HG02763 (cell line): ENCODE results near the gene CABP1.
A peak's percentile ranks its signal among the peaks of the same experiment; 100 is the strongest.
"Not testable (repeated sequence)": the region's sequence is repeated elsewhere in the genome, so short reads cannot be mapped to it uniquely, and the experiment has no call there.

Experiments used
- ATAC-seq: cut with Tn5 transposase; IDR thresholded peaks from one replicate; pipeline ENCODE4 v1.9.1; 2021; ENCODE audit warnings: mild to moderate bottlenecking, moderate library complexity; ENCODE audit not compliant: unreplicated experiment

CABP1 gene

GRCh38 chr12:120639771-120640721 is at the start of gene CABP1:
Gene CABP1 (plus strand): TSS chr12:120640626. CDS start chr12:120640686, 60 bp downstream.
- peak; percentile 57 for ATAC-seq

GRCh38 chr12:120590741-120591407 is 49.6 kb upstream of the CABP1 start:
- no peak for ATAC-seq

GRCh38 chr12:120592121-120593049 is 48.0 kb upstream of the CABP1 start:
- no peak for ATAC-seq

GRCh38 chr12:120596901-120597300 is 43.5 kb upstream of the CABP1 start:
- ATAC-seq = no peak

DNA sequence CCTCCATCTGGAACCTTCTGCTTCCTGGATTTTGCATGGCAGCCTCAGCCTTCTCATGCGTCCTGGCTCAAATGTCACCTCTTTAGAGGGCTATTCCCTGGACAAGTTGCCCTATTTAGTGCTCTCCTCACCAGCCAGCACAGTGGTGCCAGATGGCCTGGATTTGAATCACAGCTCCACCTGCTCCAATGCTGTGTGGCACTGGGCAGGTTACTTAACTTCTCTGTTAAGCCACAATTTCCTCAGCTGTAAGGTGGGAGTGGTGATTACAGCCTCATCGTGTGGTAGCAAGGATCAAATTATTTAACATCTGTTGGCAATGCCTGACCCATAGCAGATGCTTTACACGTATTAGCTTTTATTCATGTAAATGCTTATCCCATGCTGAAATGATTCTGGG is 42.6 kb upstream of the CABP1 start:
- no peak for ATAC-seq

- ATAC-seq = no peak
Observed at GRCh38 chr12:120598674-120599463, 41.6 kb upstream of the CABP1 start.

- ATAC-seq = no peak
Observed at GRCh38 chr12:120599672-120600552, 40.5 kb upstream of the CABP1 start.

- not testable (repeated sequence) for ATAC-seq
Observed at GRCh38 chr12:120602416-120602815, 38.0 kb upstream of the CABP1 start.

- no peak for ATAC-seq
Observed at GRCh38 chr12:120610560-120610959, 29.9 kb upstream of the CABP1 start.

DNA sequence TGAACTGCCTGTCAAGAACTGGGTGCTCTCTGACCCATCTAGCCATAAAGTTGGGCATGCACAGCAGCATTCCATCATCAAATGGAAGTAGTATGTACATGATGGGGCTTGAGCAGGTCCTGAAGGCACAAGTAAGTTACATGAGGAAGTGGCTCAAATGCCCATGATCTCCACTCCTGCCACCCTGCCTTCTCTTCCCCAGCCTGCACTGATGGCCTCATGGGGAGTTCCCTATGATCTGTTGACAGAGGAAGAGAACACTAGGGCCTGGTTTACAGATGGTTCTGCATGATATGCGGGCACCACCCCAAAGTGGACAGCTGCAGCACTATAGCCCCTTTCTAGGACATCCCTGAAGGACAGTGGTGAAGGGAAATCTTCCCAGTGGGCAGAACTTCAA is 28.9 kb upstream of the CABP1 start:
- not testable (repeated sequence) for ATAC-seq

- ATAC-seq = no peak
Observed at GRCh38 chr12:120614848-120615247, 25.6 kb upstream of the CABP1 start.

GRCh38 chr12:120617193-120617592 is 23.2 kb upstream of the CABP1 start:
- ATAC-seq = not testable (repeated sequence)

DNA sequence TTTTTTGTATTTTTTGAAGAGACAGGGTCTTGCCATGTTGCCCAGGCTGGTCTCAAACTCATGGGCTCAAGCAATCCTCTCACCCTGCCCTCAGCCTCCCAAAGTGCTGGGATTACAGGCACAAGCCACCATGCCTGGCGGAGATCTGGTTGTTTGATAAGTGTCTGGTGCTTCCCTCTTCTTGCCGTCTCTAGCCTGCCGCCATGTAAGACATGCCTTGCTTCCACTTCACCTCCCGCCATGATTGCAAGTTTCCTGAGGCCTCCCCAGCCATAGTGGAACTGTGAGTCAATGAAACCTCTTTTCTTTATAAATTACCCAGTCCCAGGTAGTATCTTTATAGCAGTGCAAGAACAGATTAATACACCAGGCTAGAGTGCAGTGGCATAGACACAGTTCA is 22.7 kb upstream of the CABP1 start:
- ATAC-seq = not testable (repeated sequence)

DNA sequence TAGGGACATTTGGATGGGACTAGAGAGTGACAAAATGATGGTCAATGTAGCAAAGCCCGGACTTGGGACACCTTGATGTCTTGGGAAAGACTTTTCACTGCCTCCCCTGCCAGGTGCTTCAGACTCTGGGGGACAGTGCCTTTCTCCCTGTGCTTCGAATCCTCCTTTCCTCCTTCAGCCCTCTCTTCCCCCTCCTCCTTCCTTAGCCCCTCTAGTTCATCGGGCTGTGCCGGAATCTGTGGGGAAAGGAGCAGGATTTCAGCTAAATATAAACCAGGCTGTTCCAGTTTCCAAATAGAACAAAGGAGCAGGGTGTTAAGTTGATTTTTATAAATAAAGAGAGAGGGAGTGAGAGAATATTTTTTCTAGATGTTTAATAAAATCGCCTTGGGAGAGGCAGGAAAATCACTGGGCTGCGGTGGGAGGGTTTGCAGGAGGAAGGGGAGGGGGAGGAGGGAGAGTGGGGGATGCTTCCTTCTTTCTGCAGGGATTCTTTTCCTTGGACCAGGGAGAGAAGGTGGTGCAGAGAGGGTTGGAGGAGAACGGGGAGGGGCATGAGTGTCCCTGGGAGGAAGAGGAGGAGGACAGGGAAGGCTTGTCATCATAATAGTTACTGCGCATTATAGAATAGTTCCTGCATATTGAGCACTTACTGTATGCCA is 21.3 kb upstream of the CABP1 start:
- no peak for ATAC-seq

DNA sequence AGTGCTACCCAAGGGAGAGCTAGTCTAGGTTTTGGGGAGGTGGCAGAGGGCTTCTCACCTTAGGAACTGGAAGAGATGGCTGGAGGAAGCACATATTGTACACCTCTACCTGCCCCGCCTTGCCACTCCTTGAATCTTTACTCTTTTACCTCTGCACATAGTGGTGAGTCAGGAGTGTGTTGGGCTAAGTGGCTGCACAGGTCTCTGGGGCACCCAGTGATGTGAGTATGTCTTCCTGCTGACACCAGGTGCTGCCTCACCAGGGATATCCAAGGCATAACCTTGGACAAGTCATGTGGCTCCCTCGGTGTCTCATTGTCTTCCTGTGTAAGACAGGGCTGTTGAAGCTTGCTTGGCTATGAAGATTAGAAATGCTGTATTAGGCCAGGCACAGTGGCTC is 19.8 kb upstream of the CABP1 start:
- ATAC-seq = no peak

GRCh38 chr12:120625557-120626419 is 14.6 kb upstream of the CABP1 start:
- ATAC-seq = no peak

GRCh38 chr12:120628919-120629318 is 11.5 kb upstream of the CABP1 start:
- ATAC-seq = no peak
